Lower leg skin (tissue), 3 donors: ENCODE measurements around the gene SLC29A3.

Experiments used
- POLR2A ChIP-seq, 2 donors: fragments of 450-650 bp; IDR thresholded peaks; one replicate each; pipeline ENCODE4 v1.6.1; 2016 to 2017; ENCODE audit warnings: antibody characterized with exemption in 2 of 2, mild to moderate bottlenecking in 1 of 2, moderate library complexity in 1 of 2
- TF ChIP-seq, protein P1 (sequence below), 3 donors: fragments of 450-650 bp; IDR thresholded peaks; one replicate each; pipeline ENCODE4 v1.5.1; 2016; ENCODE audit warnings: antibody characterized with exemption in 3 of 3, mild to moderate bottlenecking in 3 of 3, moderate library complexity in 2 of 3

DNA sequence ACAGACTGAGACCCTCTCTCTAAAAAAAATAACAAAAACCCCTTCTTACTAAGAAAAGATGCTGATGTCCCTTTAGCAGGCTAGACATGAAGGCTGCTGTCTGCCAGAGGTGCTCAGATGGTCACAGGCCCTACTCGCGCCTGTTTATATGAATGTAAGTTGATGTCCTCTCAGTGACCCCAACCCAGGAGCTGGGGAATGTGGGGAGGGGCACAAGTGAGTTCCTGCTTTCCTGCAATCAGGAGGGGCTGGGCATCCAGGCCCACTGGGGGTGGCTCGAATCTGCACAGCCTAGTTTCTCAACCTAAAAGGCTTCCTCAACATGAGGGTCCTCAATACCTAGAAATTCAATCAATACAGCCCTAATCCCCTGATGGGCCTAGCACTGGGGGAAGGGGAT is 12.1 kb upstream of the SLC29A3 start:
- TF ChIP-seq, protein P1, sequence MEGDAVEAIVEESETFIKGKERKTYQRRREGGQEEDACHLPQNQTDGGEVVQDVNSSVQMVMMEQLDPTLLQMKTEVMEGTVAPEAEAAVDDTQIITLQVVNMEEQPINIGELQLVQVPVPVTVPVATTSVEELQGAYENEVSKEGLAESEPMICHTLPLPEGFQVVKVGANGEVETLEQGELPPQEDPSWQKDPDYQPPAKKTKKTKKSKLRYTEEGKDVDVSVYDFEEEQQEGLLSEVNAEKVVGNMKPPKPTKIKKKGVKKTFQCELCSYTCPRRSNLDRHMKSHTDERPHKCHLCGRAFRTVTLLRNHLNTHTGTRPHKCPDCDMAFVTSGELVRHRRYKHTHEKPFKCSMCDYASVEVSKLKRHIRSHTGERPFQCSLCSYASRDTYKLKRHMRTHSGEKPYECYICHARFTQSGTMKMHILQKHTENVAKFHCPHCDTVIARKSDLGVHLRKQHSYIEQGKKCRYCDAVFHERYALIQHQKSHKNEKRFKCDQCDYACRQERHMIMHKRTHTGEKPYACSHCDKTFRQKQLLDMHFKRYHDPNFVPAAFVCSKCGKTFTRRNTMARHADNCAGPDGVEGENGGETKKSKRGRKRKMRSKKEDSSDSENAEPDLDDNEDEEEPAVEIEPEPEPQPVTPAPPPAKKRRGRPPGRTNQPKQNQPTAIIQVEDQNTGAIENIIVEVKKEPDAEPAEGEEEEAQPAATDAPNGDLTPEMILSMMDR (IDR thresholded peaks at IDR 0.05), result no peak
- TF ChIP-seq POLR2A (IDR thresholded peaks at IDR 0.05), result no peak
